Measurements from ENCODE around the gene EPAS1.

The EPAS1 gene

GRCh38 chr2:46380038-46380940 is 83.1 kb downstream of the EPAS1 start:
- no peak overlapping the region for H3K4me3 ChIP-seq (ENCODE audit: severe bottlenecking)
- H3K27ac ChIP-seq (ENCODE audit: poor library complexity, severe bottlenecking): no peak overlapping the region
- H3K36me3 ChIP-seq (ENCODE audit: low read depth): peaks cover 94% of the 10 kb centered on the region
- TF ChIP-seq, protein P1, sequence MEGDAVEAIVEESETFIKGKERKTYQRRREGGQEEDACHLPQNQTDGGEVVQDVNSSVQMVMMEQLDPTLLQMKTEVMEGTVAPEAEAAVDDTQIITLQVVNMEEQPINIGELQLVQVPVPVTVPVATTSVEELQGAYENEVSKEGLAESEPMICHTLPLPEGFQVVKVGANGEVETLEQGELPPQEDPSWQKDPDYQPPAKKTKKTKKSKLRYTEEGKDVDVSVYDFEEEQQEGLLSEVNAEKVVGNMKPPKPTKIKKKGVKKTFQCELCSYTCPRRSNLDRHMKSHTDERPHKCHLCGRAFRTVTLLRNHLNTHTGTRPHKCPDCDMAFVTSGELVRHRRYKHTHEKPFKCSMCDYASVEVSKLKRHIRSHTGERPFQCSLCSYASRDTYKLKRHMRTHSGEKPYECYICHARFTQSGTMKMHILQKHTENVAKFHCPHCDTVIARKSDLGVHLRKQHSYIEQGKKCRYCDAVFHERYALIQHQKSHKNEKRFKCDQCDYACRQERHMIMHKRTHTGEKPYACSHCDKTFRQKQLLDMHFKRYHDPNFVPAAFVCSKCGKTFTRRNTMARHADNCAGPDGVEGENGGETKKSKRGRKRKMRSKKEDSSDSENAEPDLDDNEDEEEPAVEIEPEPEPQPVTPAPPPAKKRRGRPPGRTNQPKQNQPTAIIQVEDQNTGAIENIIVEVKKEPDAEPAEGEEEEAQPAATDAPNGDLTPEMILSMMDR (IDR thresholded peaks at IDR 0.05; ENCODE audit: poor library complexity, severe bottlenecking): no peak
- no peaks in the 10 kb centered on the region for H3K27me3 ChIP-seq (ENCODE audit: insufficient read depth, poor library complexity, severe bottlenecking)
- DNase-seq (ENCODE audit: low spot score) (no peak), ATAC-seq (ENCODE audit: low read depth) (no peak)
- no peaks in the 10 kb centered on the region for H3K4me1 ChIP-seq (ENCODE audit: insufficient read depth, poor library complexity, severe bottlenecking)
- H3K9me3 ChIP-seq (ENCODE audit: severe bottlenecking): no peaks in the 10 kb centered on the region

GRCh38 chr2:46381263-46381849 is 84.1 kb downstream of the EPAS1 start:
- no peak for DNase-seq (ENCODE audit: low spot score)
- Histone ChIP-seq H3K36me3 (ENCODE audit: low read depth) (peaks cover 91% of the 10 kb centered on the region), H3K4me1 (ENCODE audit: insufficient read depth, poor library complexity, severe bottlenecking) (peaks cover 7% of the 10 kb centered on the region), H3K27ac (ENCODE audit: poor library complexity, severe bottlenecking) (no peak overlapping the region), H3K4me3 (ENCODE audit: severe bottlenecking) (no peak overlapping the region), H3K27me3 (ENCODE audit: insufficient read depth, poor library complexity, severe bottlenecking) (no peaks in the 10 kb centered on the region), H3K9me3 (ENCODE audit: severe bottlenecking) (no peaks in the 10 kb centered on the region)
- TF ChIP-seq, protein P1 (IDR thresholded peaks at IDR 0.05; ENCODE audit: poor library complexity, severe bottlenecking): no peak
- ATAC-seq (ENCODE audit: low read depth): no peak

- no peaks in the 10 kb centered on the region for H3K9me3 ChIP-seq (ENCODE audit: severe bottlenecking)
- no peak for ATAC-seq (ENCODE audit: low read depth)
Measured at GRCh38 chr2:46381871-46382270, 84.7 kb downstream of the EPAS1 start.

DNA sequence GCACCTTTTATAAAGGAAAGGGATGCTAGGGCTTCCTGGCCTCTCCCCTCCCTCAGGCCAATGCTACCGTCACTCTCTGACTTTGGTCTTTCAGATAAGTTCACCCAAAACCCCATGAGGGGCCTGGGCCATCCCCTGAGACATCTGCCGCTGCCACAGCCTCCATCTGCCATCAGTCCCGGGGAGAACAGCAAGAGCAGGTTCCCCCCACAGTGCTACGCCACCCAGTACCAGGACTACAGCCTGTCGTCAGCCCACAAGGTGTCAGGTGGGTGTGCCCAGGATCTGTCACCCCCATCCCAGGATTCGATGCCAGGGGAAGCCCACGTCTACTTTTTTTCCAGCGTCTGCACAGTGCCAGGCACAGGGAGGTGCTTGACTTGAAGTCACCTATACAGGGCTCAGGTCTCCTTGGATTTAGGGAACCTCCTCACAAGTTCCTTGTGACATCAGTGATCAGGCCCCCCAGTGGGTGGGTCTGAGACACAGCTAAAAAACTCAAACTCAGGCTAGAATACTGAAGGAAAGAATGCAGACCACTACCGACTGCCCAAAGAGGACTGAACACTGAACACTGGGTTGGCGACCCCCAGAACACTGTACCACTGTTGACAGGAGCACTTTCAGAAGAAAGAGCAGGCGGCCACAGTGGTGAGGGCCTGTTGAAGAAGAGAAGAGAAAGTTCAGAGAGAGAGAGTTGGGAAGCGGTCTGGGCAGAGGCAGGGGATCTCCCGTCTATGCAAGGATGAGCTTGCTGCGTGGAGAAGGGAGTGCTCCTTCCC is 85.3 kb downstream of the EPAS1 start:
- Histone ChIP-seq H3K4me3 (ENCODE audit: severe bottlenecking) (no peak overlapping the region), H3K27ac (ENCODE audit: poor library complexity, severe bottlenecking) (no peak overlapping the region), H3K27me3 (ENCODE audit: insufficient read depth, poor library complexity, severe bottlenecking) (no peaks in the 10 kb centered on the region), H3K9me3 (ENCODE audit: severe bottlenecking) (no peaks in the 10 kb centered on the region), H3K36me3 (ENCODE audit: low read depth) (peaks cover 88% of the 10 kb centered on the region), H3K4me1 (ENCODE audit: insufficient read depth, poor library complexity, severe bottlenecking) (peaks cover 12% of the 10 kb centered on the region)
- TF ChIP-seq, protein P1 (IDR thresholded peaks at IDR 0.05; ENCODE audit: poor library complexity, severe bottlenecking): no peak
- ATAC-seq (ENCODE audit: low read depth) (no peak), DNase-seq (ENCODE audit: low spot score) (no peak)

More at GRCh38 chr2:46381871-46382270, 84.7 kb downstream of the EPAS1 start:
- Histone ChIP-seq H3K27ac (ENCODE audit: poor library complexity, severe bottlenecking) (no peak overlapping the region), H3K36me3 (ENCODE audit: low read depth) (peaks cover 91% of the 10 kb centered on the region), H3K27me3 (ENCODE audit: insufficient read depth, poor library complexity, severe bottlenecking) (no peaks in the 10 kb centered on the region), H3K4me3 (ENCODE audit: severe bottlenecking) (no peak overlapping the region), H3K4me1 (ENCODE audit: insufficient read depth, poor library complexity, severe bottlenecking) (peaks cover 12% of the 10 kb centered on the region)
- no peak for DNase-seq (ENCODE audit: low spot score)
- TF ChIP-seq, protein P1 (IDR thresholded peaks at IDR 0.05; ENCODE audit: poor library complexity, severe bottlenecking): no peak

Data from RWPE2 (cell line).